Activated CD4-positive, CD25-positive, alpha-beta regulatory T cell treated with anti-CD3 and anti-CD28 coated beads, Interleukin-2, amount 50 U/mL, for 72 hours (primary cell): ENCODE results near the gene NAE1.
"Not testable (repeated sequence)": the region's sequence is repeated elsewhere in the genome, so short reads cannot be mapped to it uniquely, and the experiment has no call there.

Experiments used
- DNase-seq: peaks from one replicate; pipeline ENCODE4 v3.0.0; 2021

Gene NAE1

DNA sequence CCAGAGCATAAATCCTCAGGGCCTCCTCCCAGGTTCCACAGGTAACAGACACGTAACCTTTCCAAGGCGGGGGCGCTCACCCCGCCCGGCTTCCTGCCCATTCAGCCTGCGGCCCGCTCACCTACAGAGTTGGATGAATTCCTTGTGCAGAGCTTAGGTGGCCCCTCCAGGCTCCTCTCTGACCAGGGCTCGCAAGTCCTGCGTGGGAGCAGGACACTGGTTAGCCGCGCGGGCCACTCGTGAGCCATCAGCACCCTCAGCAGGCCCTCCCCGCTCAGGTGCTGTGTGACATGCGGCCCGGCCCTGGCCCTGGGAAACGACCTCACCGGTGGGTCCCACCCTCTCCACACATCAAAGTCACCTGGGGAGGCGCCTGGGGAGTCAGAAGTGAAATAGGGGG lies 29.9 kb downstream of the NAE1 start:
- DNase-seq: no peak

- no peak for DNase-seq
These were observed 32.6 kb downstream of the NAE1 start for GRCh38 chr16:66798161-66798560.

DNA sequence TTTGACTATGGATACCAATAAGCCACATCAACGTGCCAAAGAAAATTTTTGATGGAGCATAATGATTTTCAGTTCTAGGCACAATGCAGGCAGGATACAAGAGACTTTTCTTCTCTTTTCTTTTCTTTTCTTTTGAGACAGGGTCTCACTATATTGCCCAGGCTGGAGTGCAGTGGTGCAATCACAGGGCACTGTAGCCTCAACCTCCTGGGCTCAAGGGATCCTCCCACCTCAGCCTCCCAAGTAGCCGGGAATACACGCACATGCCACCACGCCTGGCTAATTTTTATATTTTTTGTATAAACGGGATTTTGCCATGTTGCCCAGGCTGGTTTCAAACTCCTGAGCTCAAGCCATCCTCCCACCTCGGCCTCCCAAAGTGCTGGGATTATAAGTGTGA lies 36.8 kb downstream of the NAE1 start:
- DNase-seq: not testable (repeated sequence)

DNA sequence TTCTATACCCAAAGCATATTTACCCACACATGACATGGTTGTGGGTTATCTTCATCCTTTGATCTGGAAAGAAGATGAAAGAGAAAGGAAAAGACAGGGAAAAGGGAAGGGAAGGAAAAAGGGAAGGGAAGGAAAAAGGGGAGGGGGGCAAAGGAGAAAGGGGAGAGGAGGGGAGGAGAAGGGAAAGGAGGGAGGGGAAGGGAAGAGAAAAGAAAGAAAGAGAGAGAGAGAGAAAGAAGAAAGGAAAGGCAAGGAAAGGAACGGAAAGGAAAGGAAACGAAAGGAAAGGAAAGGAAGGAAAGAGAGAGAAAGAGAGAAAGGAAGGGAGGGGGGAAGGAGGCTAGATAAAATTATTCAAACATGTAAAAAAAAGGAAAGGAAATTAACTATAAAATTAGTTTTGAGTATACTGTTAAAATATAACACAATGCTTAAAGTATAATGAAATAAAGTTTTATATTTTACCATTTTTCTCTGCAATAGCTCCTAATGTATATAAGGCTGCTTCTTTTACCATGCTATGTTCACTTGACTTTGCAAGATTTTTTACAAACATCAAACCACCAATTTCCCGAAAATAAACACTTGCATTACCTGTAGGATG lies 40.5 kb downstream of the NAE1 start:
- DNase-seq: no peak

DNA sequence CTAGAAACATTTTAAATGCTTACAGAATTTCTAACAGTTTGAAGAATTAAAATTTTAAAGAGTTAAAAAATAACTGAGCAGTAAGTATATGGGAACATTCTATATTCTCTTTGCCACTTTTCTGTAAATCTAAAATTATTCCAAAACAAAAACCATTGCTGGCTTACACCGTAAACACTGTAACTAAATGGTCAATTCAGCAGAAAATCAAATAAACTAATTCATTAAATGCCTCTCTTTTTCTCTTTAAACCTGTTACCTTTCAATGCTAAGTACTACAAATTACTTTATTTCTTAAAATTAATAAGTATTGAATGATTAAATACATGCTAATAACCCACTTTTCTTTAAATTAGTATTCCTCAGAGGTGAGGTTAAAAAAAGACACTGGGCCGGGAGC lies 43.3 kb downstream of the NAE1 start:
- no peak for DNase-seq

- DNase-seq: no peak
These were observed 44.2 kb downstream of the NAE1 start for GRCh38 chr16:66786551-66786950.

GRCh38 chr16:66776457-66776856 lies 54.3 kb downstream of the NAE1 start:
- no peak for DNase-seq

- DNase-seq: no peak
These were observed 55.8 kb downstream of the NAE1 start for GRCh38 chr16:66774981-66775380.

DNA sequence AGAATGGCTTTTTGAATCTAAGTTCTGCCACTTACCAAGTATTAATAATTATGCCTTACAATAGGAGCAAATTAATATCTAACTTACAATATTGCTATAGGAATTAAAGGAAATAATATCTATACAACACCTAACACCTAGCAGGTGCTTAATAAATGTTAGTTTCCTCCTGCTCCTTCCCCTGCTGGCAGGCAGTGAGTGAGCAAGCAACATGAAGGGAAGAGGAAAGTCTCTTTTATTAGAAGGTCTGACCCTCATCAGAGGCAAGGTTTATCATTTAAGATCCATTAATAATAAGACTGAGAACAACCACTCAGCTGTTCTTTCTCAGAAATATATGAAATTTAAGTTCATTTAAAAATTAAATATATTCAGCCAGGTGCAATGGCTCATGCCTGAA lies 72.7 kb downstream of the NAE1 start:
- DNase-seq: no peak

DNA sequence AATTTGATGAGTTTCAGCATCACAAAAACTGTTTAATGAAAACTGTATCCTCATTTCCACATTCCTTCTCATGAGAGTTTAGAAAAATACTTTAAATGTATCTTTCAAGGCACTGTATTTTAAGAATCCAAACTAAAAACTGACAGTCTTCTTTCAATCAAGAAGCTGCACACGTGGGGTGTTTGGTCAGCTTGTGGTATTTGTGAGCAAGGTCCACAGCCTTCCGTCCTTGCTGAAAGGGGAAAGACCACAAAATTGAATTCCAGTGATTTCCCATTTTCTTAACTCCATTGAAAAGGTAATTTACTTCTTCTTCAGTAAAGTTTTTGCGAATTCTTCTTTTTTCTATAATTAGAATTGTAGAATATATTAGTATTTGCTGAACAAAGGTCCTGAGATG lies 76.0 kb downstream of the NAE1 start:
- DNase-seq: no peak

DNA sequence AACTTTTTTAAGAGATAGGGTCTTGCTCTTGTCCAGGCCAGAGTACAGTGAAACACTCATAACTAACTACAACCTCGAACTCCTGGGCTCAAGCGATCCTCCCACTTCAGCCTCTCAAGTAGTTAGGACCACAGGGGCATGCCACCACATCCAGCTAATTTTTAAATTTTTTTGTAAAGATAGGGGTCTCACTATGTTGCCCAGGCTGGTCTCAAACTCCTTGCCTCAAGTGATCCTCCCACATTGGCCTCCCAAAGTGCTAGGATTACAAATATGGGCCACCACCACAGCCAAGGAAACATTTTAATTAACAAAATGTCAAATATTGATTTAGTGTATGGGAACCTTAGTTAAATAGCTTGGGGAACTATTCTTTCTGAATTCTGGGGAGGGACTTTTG lies 76.6 kb downstream of the NAE1 start:
- DNase-seq: no peak

- no peak for DNase-seq
These were observed 77.8 kb downstream of the NAE1 start for GRCh38 chr16:66752958-66753357.
